ENCODE measurements around the gene DNAJC16.

DNAJC16 gene

DNA sequence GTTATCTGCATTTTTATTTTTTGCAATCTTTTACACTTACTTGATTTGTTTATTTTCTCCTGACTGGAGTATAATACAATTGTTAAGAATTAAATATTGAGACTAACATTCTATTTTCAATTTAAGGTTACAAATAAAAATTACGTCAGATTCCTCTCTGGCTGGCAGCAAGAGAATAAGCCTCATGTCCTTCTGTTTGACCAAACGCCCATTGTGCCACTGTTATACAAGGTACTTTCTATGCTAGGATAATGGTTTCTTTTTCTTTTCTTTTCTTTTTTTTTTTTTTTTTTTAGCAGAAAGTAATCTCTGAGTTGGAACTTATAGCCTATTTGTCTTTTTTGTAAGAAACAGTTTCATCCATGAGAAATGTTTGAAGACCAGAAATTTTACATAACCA is 20.0 kb downstream of the DNAJC16 start:
- Histone ChIP-seq H2BK12ac (ENCODE audit: low read length in 2 of 2) (no peak overlapping the region), H3K36me3 (ENCODE audit: control insufficient read depth in 1 of 2, insufficient read depth in 2 of 2, low read depth in 1 of 2, low read length in 2 of 2) (peaks cover 35 to 93% of the 10 kb centered on the region in 2 experiments), H3K18ac (ENCODE audit: low read depth in 1 of 2, low read length in 2 of 2) (no peak overlapping the region), H3K9me3 (ENCODE audit: control insufficient read depth, low read length) (no peaks in the 10 kb centered on the region), H4K8ac (ENCODE audit: low read length) (no peak overlapping the region), H4K91ac (ENCODE audit: low read length) (no peak overlapping the region), H3K4me3 (ENCODE audit: insufficient read depth in 1 of 2, low read depth in 1 of 2, low read length in 2 of 2) (no peak overlapping the region), H2BK5ac (ENCODE audit: low read depth, low read length, poor library complexity, severe bottlenecking) (no peak overlapping the region), H3K4me1 (ENCODE audit: control insufficient read depth, insufficient read depth, low read depth, low read length) (peaks cover 4% of the 10 kb centered on the region), H3K27me3 (ENCODE audit: control insufficient read depth in 1 of 2, insufficient read depth in 1 of 2, low read length in 2 of 2) (no peaks in the 10 kb centered on the region), H2BK120ac (ENCODE audit: low read depth, low read length) (no peak overlapping the region), H3K27ac (ENCODE audit: low read length, poor library complexity, severe bottlenecking) (no peak overlapping the region), H3K4me2 (ENCODE audit: low read length, poor library complexity, severe bottlenecking) (no peak overlapping the region), H3K23ac (ENCODE audit: low read length in 2 of 2) (no peak overlapping the region), H3K4ac (ENCODE audit: low read depth in 1 of 2, low read length in 2 of 2) (no peak overlapping the region), H2AFZ (ENCODE audit: low read depth, low read length) (no peak overlapping the region), H2AK5ac (ENCODE audit: low read length, severe bottlenecking) (no peak overlapping the region), H3K14ac (ENCODE audit: low read length in 2 of 2) (no peak overlapping the region), H2BK15ac (ENCODE audit: low read depth, poor library complexity, severe bottlenecking) (no peak overlapping the region), H3K79me1 (replicated peaks; ENCODE audit: low read length, poor library complexity, severe bottlenecking) (peaks cover 16% of the 10 kb centered on the region), H3K9ac (ENCODE audit: low read length) (no peak overlapping the region)
- WGBS, result no CpG with 5 or more reads among the region's 2 CpGs
- DNase-seq, result no peak

DNA sequence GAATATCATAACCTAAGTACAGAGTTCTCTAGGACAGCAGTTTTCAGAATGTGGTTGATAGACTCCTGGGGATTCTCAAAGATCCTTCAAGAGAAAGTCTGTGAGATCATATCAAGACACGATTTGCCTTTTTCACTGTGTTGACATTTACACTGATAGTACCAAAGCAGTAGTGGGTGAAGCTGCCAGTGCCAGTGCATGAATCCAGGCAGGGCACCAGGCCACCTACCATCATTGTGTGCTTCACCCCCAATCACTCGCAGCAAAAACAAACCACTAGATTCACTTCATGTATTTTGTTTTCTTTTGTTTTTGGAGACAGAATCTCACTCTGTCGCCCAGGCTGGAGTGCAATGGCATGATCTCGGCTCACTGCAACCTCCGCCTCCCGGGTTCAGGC is 23.9 kb downstream of the DNAJC16 start:
- no peak overlapping the region for H2BK12ac ChIP-seq (ENCODE audit: low read length in 2 of 2)
- H3K18ac ChIP-seq (ENCODE audit: low read depth in 1 of 2, low read length in 2 of 2), result no peak overlapping the region
- no peak overlapping the region for H3K4me2 ChIP-seq (ENCODE audit: low read length, poor library complexity, severe bottlenecking)
- H3K9ac ChIP-seq (ENCODE audit: low read length), result no peak overlapping the region
- no peak overlapping the region for H2AFZ ChIP-seq (ENCODE audit: low read depth, low read length)
- H2AK5ac ChIP-seq (ENCODE audit: low read length, severe bottlenecking), result no peak overlapping the region
- peaks cover 20 to 62% of the 10 kb centered on the region in 2 experiments for H3K36me3 ChIP-seq (ENCODE audit: control insufficient read depth in 1 of 2, insufficient read depth in 2 of 2, low read depth in 1 of 2, low read length in 2 of 2)
- H2BK5ac ChIP-seq (ENCODE audit: low read depth, low read length, poor library complexity, severe bottlenecking), result no peak overlapping the region
- H4K91ac ChIP-seq (ENCODE audit: low read length), result peak overlapping the region; percentile 61
- H3K27me3 ChIP-seq (ENCODE audit: control insufficient read depth in 1 of 2, insufficient read depth in 1 of 2, low read length in 2 of 2), result no peaks in the 10 kb centered on the region
- WGBS, result 95% methylated on average over 6 of the region's 6 CpGs
- H3K27ac ChIP-seq (ENCODE audit: low read length, poor library complexity, severe bottlenecking), result no peak overlapping the region
- H3K9me3 ChIP-seq (ENCODE audit: control insufficient read depth, low read length), result no peaks in the 10 kb centered on the region
- H3K4ac ChIP-seq (ENCODE audit: low read depth in 1 of 2, low read length in 2 of 2), result no peak overlapping the region
- H3K23ac ChIP-seq (ENCODE audit: low read length in 2 of 2), result no peak overlapping the region
- DNase-seq, result no peak
- H2BK15ac ChIP-seq (ENCODE audit: low read depth, poor library complexity, severe bottlenecking), result no peak overlapping the region
- H3K14ac ChIP-seq (ENCODE audit: low read length in 2 of 2), result no peak overlapping the region
- peaks cover 1% of the 10 kb centered on the region for H3K4me1 ChIP-seq (ENCODE audit: control insufficient read depth, insufficient read depth, low read depth, low read length)
- H3K4me3 ChIP-seq (ENCODE audit: insufficient read depth in 1 of 2, low read depth in 1 of 2, low read length in 2 of 2), result no peak overlapping the region
- peak overlapping the region; percentile 15 for H4K8ac ChIP-seq (ENCODE audit: low read length)
- peaks cover 2% of the 10 kb centered on the region for H3K79me1 ChIP-seq (replicated peaks; ENCODE audit: low read length, poor library complexity, severe bottlenecking)
- H2BK120ac ChIP-seq (ENCODE audit: low read depth, low read length), result no peak overlapping the region

- H2BK12ac ChIP-seq (ENCODE audit: low read length in 2 of 2), result no peak overlapping the region
- H3K4me1 ChIP-seq (ENCODE audit: control insufficient read depth, insufficient read depth, low read depth, low read length), result no peaks in the 10 kb centered on the region
- H2AK5ac ChIP-seq (ENCODE audit: low read length, severe bottlenecking), result no peak overlapping the region
- no peak overlapping the region for H3K9ac ChIP-seq (ENCODE audit: low read length)
- H3K27ac ChIP-seq (ENCODE audit: low read length, poor library complexity, severe bottlenecking), result no peak overlapping the region
- H3K4me2 ChIP-seq (ENCODE audit: low read length, poor library complexity, severe bottlenecking), result no peak overlapping the region
- H3K18ac ChIP-seq (ENCODE audit: low read depth in 1 of 2, low read length in 2 of 2), result no peak overlapping the region
- WGBS, result 100% methylated on average over 2 of the region's 2 CpGs
- no peak overlapping the region for H3K23ac ChIP-seq (ENCODE audit: low read length in 2 of 2)
- H3K4me3 ChIP-seq (ENCODE audit: insufficient read depth in 1 of 2, low read depth in 1 of 2, low read length in 2 of 2), result no peak overlapping the region
- DNase-seq, result no peak
- no peak overlapping the region for H2BK15ac ChIP-seq (ENCODE audit: low read depth, poor library complexity, severe bottlenecking)
- no peaks in the 10 kb centered on the region for H3K27me3 ChIP-seq (ENCODE audit: control insufficient read depth in 1 of 2, insufficient read depth in 1 of 2, low read length in 2 of 2)
- H3K14ac ChIP-seq (ENCODE audit: low read length in 2 of 2), result no peak overlapping the region
- H3K9me3 ChIP-seq (ENCODE audit: control insufficient read depth, low read length), result no peaks in the 10 kb centered on the region
- no peak overlapping the region for H2AFZ ChIP-seq (ENCODE audit: low read depth, low read length)
- H3K36me3 ChIP-seq (ENCODE audit: control insufficient read depth in 1 of 2, insufficient read depth in 2 of 2, low read depth in 1 of 2, low read length in 2 of 2), result peaks cover 18 to 41% of the 10 kb centered on the region in 2 experiments
- no peaks in the 10 kb centered on the region for H3K79me1 ChIP-seq (replicated peaks; ENCODE audit: low read length, poor library complexity, severe bottlenecking)
- no peak overlapping the region for H4K8ac ChIP-seq (ENCODE audit: low read length)
- H4K91ac ChIP-seq (ENCODE audit: low read length), result no peak overlapping the region
- H2BK120ac ChIP-seq (ENCODE audit: low read depth, low read length), result no peak overlapping the region
- no peak overlapping the region for H2BK5ac ChIP-seq (ENCODE audit: low read depth, low read length, poor library complexity, severe bottlenecking)
- H3K4ac ChIP-seq (ENCODE audit: low read depth in 1 of 2, low read length in 2 of 2), result no peak overlapping the region
These were observed 30.4 kb downstream of the DNAJC16 start for GRCh38 chr1:15557008-15557407.

- 100% methylated on average over 1 of the region's 2 CpGs for WGBS
- Histone ChIP-seq H2BK15ac (ENCODE audit: low read depth, poor library complexity, severe bottlenecking) (no peak overlapping the region), H3K9me3 (ENCODE audit: control insufficient read depth, low read length) (no peaks in the 10 kb centered on the region), H3K23ac (ENCODE audit: low read length in 2 of 2) (no peak overlapping the region), H3K79me1 (replicated peaks; ENCODE audit: low read length, poor library complexity, severe bottlenecking) (no peaks in the 10 kb centered on the region), H4K91ac (ENCODE audit: low read length) (no peak overlapping the region), H2BK5ac (ENCODE audit: low read depth, low read length, poor library complexity, severe bottlenecking) (no peak overlapping the region), H3K36me3 (ENCODE audit: control insufficient read depth in 1 of 2, insufficient read depth in 2 of 2, low read depth in 1 of 2, low read length in 2 of 2) (peaks cover 23 to 47% of the 10 kb centered on the region in 2 experiments), H3K27me3 (ENCODE audit: control insufficient read depth in 1 of 2, insufficient read depth in 1 of 2, low read length in 2 of 2) (no peaks in the 10 kb centered on the region), H3K9ac (ENCODE audit: low read length) (no peak overlapping the region), H3K18ac (ENCODE audit: low read depth in 1 of 2, low read length in 2 of 2) (no peak overlapping the region), H2BK120ac (ENCODE audit: low read depth, low read length) (no peak overlapping the region), H2BK12ac (ENCODE audit: low read length in 2 of 2) (no peak overlapping the region), H3K27ac (ENCODE audit: low read length, poor library complexity, severe bottlenecking) (no peak overlapping the region), H2AK5ac (ENCODE audit: low read length, severe bottlenecking) (no peak overlapping the region), H4K8ac (ENCODE audit: low read length) (no peak overlapping the region), H3K4me2 (ENCODE audit: low read length, poor library complexity, severe bottlenecking) (no peak overlapping the region), H3K4me3 (ENCODE audit: insufficient read depth in 1 of 2, low read depth in 1 of 2, low read length in 2 of 2) (no peak overlapping the region), H3K4ac (ENCODE audit: low read depth in 1 of 2, low read length in 2 of 2) (no peak overlapping the region), H2AFZ (ENCODE audit: low read depth, low read length) (no peak overlapping the region), H3K14ac (ENCODE audit: low read length in 2 of 2) (no peak overlapping the region), H3K4me1 (ENCODE audit: control insufficient read depth, insufficient read depth, low read depth, low read length) (no peaks in the 10 kb centered on the region)
- DNase-seq, result no peak
These were observed 30.9 kb downstream of the DNAJC16 start for GRCh38 chr1:15557594-15557993.

Data from mesenchymal stem cell (in vitro differentiated cells and primary cell).